A549 (cell line): ENCODE data around the gene ARHGAP18.

Experiments used
- ESRRA ChIP-seq: fragments of 150-350 bp; IDR thresholded peaks from 2 replicates; pipeline ENCODE4 v1.6.1; 2014; ENCODE audit warnings: mild to moderate bottlenecking, low read length, borderline replicate concordance
- HOXB13 ChIP-seq: fragments of 250-450 bp; sonication (Bioruptor Pico); IDR thresholded peaks from 2 replicates; pipeline ENCODE4 v1.5.0; 2020; ENCODE audit warnings: low read depth, mild to moderate bottlenecking, moderate library complexity

- TF ChIP-seq ESRRA (no peak), HOXB13 (CRISPR knock-in tag) (no peak)
Observed at GRCh38 chr6:129748212-129748900, 38.4 kb upstream of the ARHGAP18 start.
